Smooth muscle cell (in vitro differentiated cells): ENCODE results near the gene PTGDR2. TPM values are rescaled to one million over a fixed set of nuclear protein-coding genes. Genes with fewer than 3 reads are reported as not detected.

ENCODE experiments used
- DNase-seq: peaks from one replicate; lab custom pipeline; 2025; ENCODE audit not compliant: unreplicated experiment; lab: John Stamatoyannopoulos, UW
- H2AFZ ChIP-seq: fragments of 200-600 bp; sonication (generic); 2 replicates; pipeline ENCODE4 v1.6.0; 2016; ENCODE audit warnings: antibody characterized with exemption, low read depth, mild to moderate bottlenecking
- H3F3A ChIP-seq: fragments of 200-600 bp; sonication (generic); 2 replicates; pipeline ENCODE4 v1.6.0; 2017; ENCODE audit warnings: antibody characterized with exemption, low read depth
- H3K27ac ChIP-seq: fragments of 200-600 bp; sonication (generic); 2 replicates; pipeline ENCODE4 v1.5.1; 2016; ENCODE audit warnings: low read depth, mild to moderate bottlenecking
- H3K27me3 ChIP-seq: fragments of 200-600 bp; sonication (generic); 2 replicates; pipeline ENCODE4 v1.6.1; 2016; ENCODE audit warnings: low read depth, mild to moderate bottlenecking
- H3K36me3 ChIP-seq: fragments of 200-600 bp; sonication (generic); 2 replicates; pipeline ENCODE4 v1.5.1; 2016; ENCODE audit warnings: low read depth
- H3K4me1 ChIP-seq: fragments of 200-600 bp; sonication (generic); 2 replicates; pipeline ENCODE4 v1.5.1; 2016; ENCODE audit warnings: low read depth
- H3K4me2 ChIP-seq: fragments of 200-600 bp; sonication (generic); 2 replicates; pipeline ENCODE4 v1.6.0; 2016; ENCODE audit warnings: mild to moderate bottlenecking
- H3K4me3 ChIP-seq: fragments of 200-600 bp; sonication (generic); 2 replicates; pipeline ENCODE4 v1.5.1; 2016; ENCODE audit warnings: mild to moderate bottlenecking
- H3K79me2 ChIP-seq: fragments of 200-600 bp; sonication (generic); 2 replicates; pipeline ENCODE4 v1.6.0; 2016; ENCODE audit warnings: low read depth, mild to moderate bottlenecking
- H3K9ac ChIP-seq: fragments of 200-600 bp; sonication (generic); 2 replicates; pipeline ENCODE4 v1.6.0; 2016; ENCODE audit warnings: low read depth
- H3K9me3 ChIP-seq: fragments of 200-600 bp; sonication (generic); replicated peaks from 2 replicates; pipeline ENCODE4 v1.5.1; 2016; ENCODE audit warnings: low read depth
- H4K20me1 ChIP-seq: fragments of 200-600 bp; sonication (generic); 2 replicates; pipeline ENCODE4 v1.6.0; 2016; ENCODE audit warnings: low read depth
- CTCF ChIP-seq: fragments of 200-600 bp; sonication (generic); IDR thresholded peaks from 2 replicates; pipeline ENCODE4 v1.5.1; 2017; ENCODE audit warnings: borderline replicate concordance, mild to moderate bottlenecking, antibody characterized with exemption; ENCODE audit not compliant: insufficient read depth, poor library complexity, severe bottlenecking
- WGBS: methylation state at CpG from one replicate; pipeline ENCODE4 v1.1.7; 2016; ENCODE audit warnings: low lambda C conversion rate; 5-methylcytosine and 5-hydroxymethylcytosine counted together
- polyA plus RNA-seq: library from polyadenylated mRNA; unstranded; fragments of >200 nt; fragmentation: Nextera tagmentation; extraction: Ambion mirVana; gene quantifications from 2 replicates; pipeline ENCODE4 v1.2.1, GENCODE V29; 2016
- total RNA-seq: library from RNA; depleted of rRNA; stranded (reverse); fragments of >200 nt; gene quantifications from 2 replicates; pipeline ENCODE4 v1.2.3, GENCODE V29; 2014

The PTGDR2 gene
- total and polyA plus RNA-seq, 2 experiments from 2014 or later, result 0.04 to 0.08 TPM

- Histone ChIP-seq H3K27me3 (no peaks in the 10 kb centered on the region), H3K79me2 (peaks cover 24% of the 10 kb centered on the region), H3K9ac (no peak overlapping the region), H3K4me1 (peaks cover 6% of the 10 kb centered on the region), H3F3A (peaks cover 8% of the 10 kb centered on the region), H3K4me2 (no peak overlapping the region), H3K27ac (no peak overlapping the region), H2AFZ (no peak overlapping the region), H3K9me3 (no peaks in the 10 kb centered on the region), H3K4me3 (no peak overlapping the region), H4K20me1 (peaks cover 37% of the 10 kb centered on the region), H3K36me3 (peaks cover 16% of the 10 kb centered on the region)
- no peak for DNase-seq
- 93% methylated on average over 13 of the region's 13 CpGs for WGBS
- no peak for TF ChIP-seq CTCF
Measured at GRCh38 chr11:60900673-60901404, 45.1 kb upstream of the PTGDR2 start.

DNA sequence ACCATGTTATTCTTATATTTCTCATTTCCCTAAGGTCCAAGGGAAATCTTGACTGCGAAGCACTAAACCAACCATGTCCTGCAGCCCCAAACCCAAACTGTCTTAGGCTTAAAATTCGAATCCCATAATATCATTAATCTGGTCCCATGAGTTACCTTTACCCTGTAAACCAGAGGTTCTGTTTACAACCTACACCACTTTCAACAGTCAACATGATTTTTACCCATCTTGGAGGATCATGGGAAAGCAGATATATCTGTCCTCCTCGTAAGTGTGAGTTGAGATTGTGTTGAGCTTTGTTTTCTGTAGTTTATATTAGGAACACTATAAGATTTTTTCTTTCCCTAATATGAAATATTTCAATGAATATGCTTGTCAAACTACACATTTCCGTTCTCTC, 44.2 kb upstream of the PTGDR2 start:
- no peaks in the 10 kb centered on the region for H3K27me3 ChIP-seq
- H4K20me1 ChIP-seq, result peaks cover 29% of the 10 kb centered on the region
- no peak overlapping the region for H3K4me3 ChIP-seq
- H2AFZ ChIP-seq, result no peak overlapping the region
- no peak for TF ChIP-seq CTCF
- no peaks in the 10 kb centered on the region for H3K9me3 ChIP-seq
- H3K36me3 ChIP-seq, result peaks cover 17% of the 10 kb centered on the region
- H3F3A ChIP-seq, result peaks cover 8% of the 10 kb centered on the region
- WGBS, result 89% methylated on average over 4 of the region's 4 CpGs
- no peak overlapping the region for H3K27ac ChIP-seq
- peaks cover 16% of the 10 kb centered on the region for H3K79me2 ChIP-seq
- H3K9ac ChIP-seq, result no peak overlapping the region
- peaks cover 2% of the 10 kb centered on the region for H3K4me1 ChIP-seq
- H3K4me2 ChIP-seq, result no peak overlapping the region
- no peak for DNase-seq

DNA sequence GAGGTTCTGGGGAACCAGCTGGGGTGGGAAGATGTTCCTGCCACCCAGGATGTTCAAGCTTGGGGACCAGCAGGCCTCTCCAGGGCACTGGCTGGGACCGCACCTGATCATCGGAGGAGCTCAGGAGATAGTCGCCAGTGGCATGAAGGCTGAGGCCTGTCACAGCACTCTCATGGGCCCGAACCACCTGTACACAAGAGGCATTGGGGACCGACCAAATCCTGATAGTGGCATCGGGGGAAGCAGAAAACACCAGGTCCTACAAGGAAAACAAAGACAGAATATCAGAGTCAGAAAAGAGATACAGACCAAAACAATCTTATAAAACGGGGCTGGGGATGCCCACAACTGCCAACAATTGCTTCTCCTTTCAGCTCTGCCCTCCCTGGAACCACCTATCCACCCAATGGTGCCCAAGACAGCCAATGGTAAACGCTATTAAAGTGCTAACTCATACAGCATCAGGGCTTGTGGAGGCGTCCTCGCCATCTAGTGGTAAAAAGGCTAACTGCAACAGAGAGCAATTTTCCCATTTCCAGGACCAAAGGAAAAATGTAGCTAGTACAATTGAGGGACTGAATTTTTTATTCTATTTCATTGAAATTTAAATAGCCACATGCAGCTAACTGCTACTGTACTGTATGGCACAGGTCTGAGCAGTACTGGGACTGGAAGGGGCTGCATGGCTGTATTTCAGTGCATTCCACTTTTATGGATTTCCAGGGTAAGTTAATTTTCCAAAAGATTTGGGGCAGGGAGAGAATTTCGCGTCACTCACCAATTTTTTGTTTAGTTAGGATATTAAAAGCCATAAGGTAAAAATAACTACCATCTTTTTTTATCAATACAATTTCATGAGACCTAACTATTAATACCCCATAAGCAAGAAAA, 43.5 kb upstream of the PTGDR2 start:
- Histone ChIP-seq H3K79me2 (peaks cover 9% of the 10 kb centered on the region), H3K36me3 (peaks cover 24% of the 10 kb centered on the region), H3K27me3 (no peaks in the 10 kb centered on the region), H3K9ac (no peak overlapping the region), H3K4me3 (no peak overlapping the region), H2AFZ (no peak overlapping the region), H3K27ac (no peak overlapping the region), H3F3A (peaks cover 8% of the 10 kb centered on the region), H4K20me1 (peaks cover 22% of the 10 kb centered on the region), H3K4me2 (no peak overlapping the region), H3K9me3 (no peaks in the 10 kb centered on the region), H3K4me1 (no peaks in the 10 kb centered on the region)
- no peak for DNase-seq
- TF ChIP-seq CTCF, result peak; percentile 94
- 65% methylated on average over 12 of the region's 12 CpGs for WGBS
